Measurements from ENCODE around the gene MSI2.

- TF ChIP-seq CTCF (IDR thresholded peaks at IDR 0.05; ENCODE audit: extremely low read depth in 1 of 2, insufficient read depth in 1 of 2, low read depth in 1 of 2, low read length in 2 of 2) = no peak
- TF ChIP-seq EZH2 (IDR thresholded peaks at IDR 0.05; ENCODE audit: borderline replicate concordance, low read depth, low read length, severe bottlenecking) = no peak
- TF ChIP-seq POLR2A (IDR thresholded peaks at IDR 0.05; ENCODE audit: low read depth, low read length) = no peak
- no peak for TF ChIP-seq MYC (IDR thresholded peaks at IDR 0.05; ENCODE audit: low read depth, low read length)
- TF ChIP-seq POLR2AphosphoS5 (IDR thresholded peaks at IDR 0.05; ENCODE audit: insufficient read depth, low read depth, low read length) = no peak
These were observed 55.9 kb downstream of the MSI2 start for GRCh38 chr17:57312242-57312641.

Measured in endothelial cell of umbilical vein (primary cell).